ENCODE results near the gene RBSN.
A peak's percentile ranks its signal among the peaks of the same experiment; 100 is the strongest.

The RBSN gene

DNA sequence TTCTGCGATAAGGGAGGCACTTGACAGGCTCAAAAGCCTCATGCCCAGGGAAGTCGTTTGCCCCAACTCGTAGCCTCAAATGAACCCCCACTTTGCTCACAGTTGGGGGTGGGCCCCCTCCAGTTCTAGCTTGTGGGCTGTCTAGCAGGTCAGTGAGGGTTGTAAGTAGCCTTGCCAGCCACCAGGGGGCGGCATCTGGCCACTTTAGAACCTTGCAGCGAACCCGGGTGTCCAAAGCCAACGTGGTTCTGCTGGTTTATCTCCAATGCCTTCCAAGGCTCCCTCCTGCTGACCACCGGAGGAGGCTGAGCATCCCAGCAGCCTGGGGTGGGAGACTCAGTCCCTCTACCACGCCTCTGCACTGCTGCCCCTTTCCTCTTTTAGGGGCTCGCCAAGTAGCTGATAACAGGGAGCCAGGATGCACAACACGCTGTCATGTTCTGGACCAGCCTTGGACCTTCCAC is 9.2 kb upstream of the RBSN start:
- POLR2A ChIA-PET = interaction anchor here (0.8 kb wide), 2 partner anchors 9 to 99 kb away, joined by 3 read pairs; partner anchors contain the start of gene RBSN
- H3K36me3 ChIP-seq (ENCODE audit: control insufficient read depth in 2 of 2, insufficient read depth in 1 of 2, low read length in 2 of 2) = no peaks in the 10 kb centered on the region
- H3K27ac ChIP-seq (ENCODE audit: extremely low read depth, low read depth, low read length) = no peak overlapping the region
- H3K9me3 ChIP-seq (ENCODE audit: control insufficient read depth, insufficient read depth, low read depth, low read length) = no peaks in the 10 kb centered on the region
- no peaks in the 10 kb centered on the region for H3K4me1 ChIP-seq (ENCODE audit: control insufficient read depth, insufficient read depth, low read length)
- no peak overlapping the region for H3K4me3 ChIP-seq (ENCODE audit: low read depth, low read length)
- TF ChIP-seq ZIC2 (tag by site-specific recombination; IDR thresholded peaks at IDR 0.05) (peak; percentile 75), ZBTB7A (tag by site-specific recombination; IDR thresholded peaks at IDR 0.05; ENCODE audit: low read depth) (peak; percentile 36; the same call in 1 of the 2 replicates), ZNF654 (tag by site-specific recombination; IDR thresholded peaks at IDR 0.05; ENCODE audit: low read depth) (peak; percentile 88), SP7 (tag by site-specific recombination; IDR thresholded peaks at IDR 0.05) (0 out of 2 replicates have a peak, but pooled peaks have one; percentile 20), GLIS2 (tag by site-specific recombination; IDR thresholded peaks at IDR 0.05) (peak; percentile 81), ZNF16 (tag by site-specific recombination; IDR thresholded peaks at IDR 0.05; ENCODE audit: low read depth) (peak; percentile 25; the same call in 1 of the 2 replicates), ZNF843 (tag by site-specific recombination; IDR thresholded peaks at IDR 0.05) (no peak), ZFP69B (tag by site-specific recombination; IDR thresholded peaks at IDR 0.05) (peak; percentile 77), ZBTB8A (tag by site-specific recombination; IDR thresholded peaks at IDR 0.05) (no peak), ZSCAN30 (tag by site-specific recombination; IDR thresholded peaks at IDR 0.05) (0 out of 2 replicates have a peak, but pooled peaks have one; percentile 31), GLIS1 (tag by site-specific recombination; IDR thresholded peaks at IDR 0.05) (peak; percentile 78), ZNF239 (tag by site-specific recombination; IDR thresholded peaks at IDR 0.05) (no peak), ZNF600 (tag by site-specific recombination; IDR thresholded peaks at IDR 0.05) (peak; percentile 98)
- TF ChIP-seq, protein P1, sequence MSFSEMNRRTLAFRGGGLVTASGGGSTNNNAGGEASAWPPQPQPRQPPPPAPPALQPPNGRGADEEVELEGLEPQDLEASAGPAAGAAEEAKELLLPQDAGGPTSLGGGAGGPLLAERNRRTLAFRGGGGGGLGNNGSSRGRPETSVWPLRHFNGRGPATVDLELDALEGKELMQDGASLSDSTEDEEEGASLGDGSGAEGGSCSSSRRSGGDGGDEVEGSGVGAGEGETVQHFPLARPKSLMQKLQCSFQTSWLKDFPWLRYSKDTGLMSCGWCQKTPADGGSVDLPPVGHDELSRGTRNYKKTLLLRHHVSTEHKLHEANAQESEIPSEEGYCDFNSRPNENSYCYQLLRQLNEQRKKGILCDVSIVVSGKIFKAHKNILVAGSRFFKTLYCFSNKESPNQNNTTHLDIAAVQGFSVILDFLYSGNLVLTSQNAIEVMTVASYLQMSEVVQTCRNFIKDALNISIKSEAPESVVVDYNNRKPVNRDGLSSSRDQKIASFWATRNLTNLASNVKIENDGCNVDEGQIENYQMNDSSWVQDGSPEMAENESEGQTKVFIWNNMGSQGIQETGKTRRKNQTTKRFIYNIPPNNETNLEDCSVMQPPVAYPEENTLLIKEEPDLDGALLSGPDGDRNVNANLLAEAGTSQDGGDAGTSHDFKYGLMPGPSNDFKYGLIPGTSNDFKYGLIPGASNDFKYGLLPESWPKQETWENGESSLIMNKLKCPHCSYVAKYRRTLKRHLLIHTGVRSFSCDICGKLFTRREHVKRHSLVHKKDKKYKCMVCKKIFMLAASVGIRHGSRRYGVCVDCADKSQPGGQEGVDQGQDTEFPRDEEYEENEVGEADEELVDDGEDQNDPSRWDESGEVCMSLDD (tag by site-specific recombination; IDR thresholded peaks at IDR 0.05) = peak; percentile 43; the same call in 1 of the 2 replicates
- TF ChIP-seq, protein P2, sequence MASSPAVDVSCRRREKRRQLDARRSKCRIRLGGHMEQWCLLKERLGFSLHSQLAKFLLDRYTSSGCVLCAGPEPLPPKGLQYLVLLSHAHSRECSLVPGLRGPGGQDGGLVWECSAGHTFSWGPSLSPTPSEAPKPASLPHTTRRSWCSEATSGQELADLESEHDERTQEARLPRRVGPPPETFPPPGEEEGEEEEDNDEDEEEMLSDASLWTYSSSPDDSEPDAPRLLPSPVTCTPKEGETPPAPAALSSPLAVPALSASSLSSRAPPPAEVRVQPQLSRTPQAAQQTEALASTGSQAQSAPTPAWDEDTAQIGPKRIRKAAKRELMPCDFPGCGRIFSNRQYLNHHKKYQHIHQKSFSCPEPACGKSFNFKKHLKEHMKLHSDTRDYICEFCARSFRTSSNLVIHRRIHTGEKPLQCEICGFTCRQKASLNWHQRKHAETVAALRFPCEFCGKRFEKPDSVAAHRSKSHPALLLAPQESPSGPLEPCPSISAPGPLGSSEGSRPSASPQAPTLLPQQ (tag by site-specific recombination; IDR thresholded peaks at IDR 0.05) = peak; percentile 86
- TF ChIP-seq, protein P3, sequence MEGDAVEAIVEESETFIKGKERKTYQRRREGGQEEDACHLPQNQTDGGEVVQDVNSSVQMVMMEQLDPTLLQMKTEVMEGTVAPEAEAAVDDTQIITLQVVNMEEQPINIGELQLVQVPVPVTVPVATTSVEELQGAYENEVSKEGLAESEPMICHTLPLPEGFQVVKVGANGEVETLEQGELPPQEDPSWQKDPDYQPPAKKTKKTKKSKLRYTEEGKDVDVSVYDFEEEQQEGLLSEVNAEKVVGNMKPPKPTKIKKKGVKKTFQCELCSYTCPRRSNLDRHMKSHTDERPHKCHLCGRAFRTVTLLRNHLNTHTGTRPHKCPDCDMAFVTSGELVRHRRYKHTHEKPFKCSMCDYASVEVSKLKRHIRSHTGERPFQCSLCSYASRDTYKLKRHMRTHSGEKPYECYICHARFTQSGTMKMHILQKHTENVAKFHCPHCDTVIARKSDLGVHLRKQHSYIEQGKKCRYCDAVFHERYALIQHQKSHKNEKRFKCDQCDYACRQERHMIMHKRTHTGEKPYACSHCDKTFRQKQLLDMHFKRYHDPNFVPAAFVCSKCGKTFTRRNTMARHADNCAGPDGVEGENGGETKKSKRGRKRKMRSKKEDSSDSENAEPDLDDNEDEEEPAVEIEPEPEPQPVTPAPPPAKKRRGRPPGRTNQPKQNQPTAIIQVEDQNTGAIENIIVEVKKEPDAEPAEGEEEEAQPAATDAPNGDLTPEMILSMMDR (tag by site-specific recombination; IDR thresholded peaks at IDR 0.05) = peak; percentile 81
- TF ChIP-seq, protein P4, sequence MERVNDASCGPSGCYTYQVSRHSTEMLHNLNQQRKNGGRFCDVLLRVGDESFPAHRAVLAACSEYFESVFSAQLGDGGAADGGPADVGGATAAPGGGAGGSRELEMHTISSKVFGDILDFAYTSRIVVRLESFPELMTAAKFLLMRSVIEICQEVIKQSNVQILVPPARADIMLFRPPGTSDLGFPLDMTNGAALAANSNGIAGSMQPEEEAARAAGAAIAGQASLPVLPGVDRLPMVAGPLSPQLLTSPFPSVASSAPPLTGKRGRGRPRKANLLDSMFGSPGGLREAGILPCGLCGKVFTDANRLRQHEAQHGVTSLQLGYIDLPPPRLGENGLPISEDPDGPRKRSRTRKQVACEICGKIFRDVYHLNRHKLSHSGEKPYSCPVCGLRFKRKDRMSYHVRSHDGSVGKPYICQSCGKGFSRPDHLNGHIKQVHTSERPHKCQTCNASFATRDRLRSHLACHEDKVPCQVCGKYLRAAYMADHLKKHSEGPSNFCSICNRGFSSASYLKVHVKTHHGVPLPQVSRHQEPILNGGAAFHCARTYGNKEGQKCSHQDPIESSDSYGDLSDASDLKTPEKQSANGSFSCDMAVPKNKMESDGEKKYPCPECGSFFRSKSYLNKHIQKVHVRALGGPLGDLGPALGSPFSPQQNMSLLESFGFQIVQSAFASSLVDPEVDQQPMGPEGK (tag by site-specific recombination; IDR thresholded peaks at IDR 0.05) = peak; percentile 85
- TF ChIP-seq, protein P5, sequence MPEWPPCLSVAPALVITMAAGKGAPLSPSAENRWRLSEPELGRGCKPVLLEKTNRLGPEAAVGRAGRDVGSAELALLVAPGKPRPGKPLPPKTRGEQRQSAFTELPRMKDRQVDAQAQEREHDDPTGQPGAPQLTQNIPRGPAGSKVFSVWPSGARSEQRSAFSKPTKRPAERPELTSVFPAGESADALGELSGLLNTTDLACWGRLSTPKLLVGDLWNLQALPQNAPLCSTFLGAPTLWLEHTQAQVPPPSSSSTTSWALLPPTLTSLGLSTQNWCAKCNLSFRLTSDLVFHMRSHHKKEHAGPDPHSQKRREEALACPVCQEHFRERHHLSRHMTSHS (tag by site-specific recombination; IDR thresholded peaks at IDR 0.05) = no peak
- CTCF ChIA-PET = interaction anchor here (0.6 to 3.1 kb wide), 33 partner anchors 10 to 913 kb away, joined by 3 to 36 read pairs (median 4); partner anchors contain the start of genes CAPN7 and MRPS25

Measured in HEK293 (cell line).